Bronchial epithelial cell (primary cell): ENCODE data around the gene SLC46A2. TPM values are rescaled to one million over a fixed set of nuclear protein-coding genes. Genes with fewer than 3 reads are reported as not detected.

Source experiments
- DNase-seq: peaks from one replicate; pipeline ENCODE4 v3.0.0-alpha.2; 2010; ENCODE audit warnings: low read depth
- FAIRE-seq: peaks from 2 replicates; lab custom pipeline; 2011; peaks lifted over from hg19 to GRCh38; lab: Jason Lieb, UNC
- H3K27me3 ChIP-seq: 2 replicates; pipeline ENCODE4 v1.5.1; 2011; ENCODE audit warnings: low read length; ENCODE audit not compliant: control insufficient read depth, insufficient read depth
- H3K36me3 ChIP-seq: 2 replicates; pipeline ENCODE4 v1.5.1; 2011; ENCODE audit warnings: low read length; ENCODE audit not compliant: control insufficient read depth, insufficient read depth
- H3K4me3 ChIP-seq: 2 replicates; pipeline ENCODE4 v1.5.1; 2011; ENCODE audit warnings: mild to moderate bottlenecking, low read depth, low read length, control low read depth
- total RNA-seq: library from RNA; depleted of rRNA; stranded (reverse); fragments of >200 nt; gene quantifications from 2 replicates; pipeline ENCODE4 v1.2.1, GENCODE V29; 2014
- TF ChIP-seq, protein P1 (sequence below): IDR thresholded peaks from 2 replicates; pipeline ENCODE4 v1.5.1; 2011; ENCODE audit warnings: mild to moderate bottlenecking, moderate library complexity, low read length, control low read depth, inconsistent platforms; ENCODE audit not compliant: insufficient read depth, severe bottlenecking

Gene SLC46A2
- total RNA-seq, 1 donor from 2014 or later: not detected

DNA sequence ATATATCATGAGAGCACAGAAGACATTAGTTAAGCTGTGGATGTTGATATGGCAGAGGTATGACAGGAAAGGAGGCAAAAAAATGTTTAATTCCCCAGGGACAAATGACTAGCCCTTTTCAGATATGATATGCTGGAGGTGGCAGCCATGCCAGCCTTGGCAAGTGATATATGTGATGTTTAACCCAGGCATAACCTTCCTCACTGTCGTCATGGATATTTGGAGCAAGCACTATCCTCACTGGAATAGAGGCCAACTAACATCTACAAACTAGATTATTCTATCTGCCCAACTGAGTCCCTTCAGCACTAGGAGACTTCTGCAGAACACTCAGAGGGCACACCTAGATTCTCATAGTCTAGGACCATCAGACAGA, 27.3 kb upstream of the SLC46A2 start:
- FAIRE-seq (no peak), DNase-seq (no peak)
- TF ChIP-seq, protein P1, sequence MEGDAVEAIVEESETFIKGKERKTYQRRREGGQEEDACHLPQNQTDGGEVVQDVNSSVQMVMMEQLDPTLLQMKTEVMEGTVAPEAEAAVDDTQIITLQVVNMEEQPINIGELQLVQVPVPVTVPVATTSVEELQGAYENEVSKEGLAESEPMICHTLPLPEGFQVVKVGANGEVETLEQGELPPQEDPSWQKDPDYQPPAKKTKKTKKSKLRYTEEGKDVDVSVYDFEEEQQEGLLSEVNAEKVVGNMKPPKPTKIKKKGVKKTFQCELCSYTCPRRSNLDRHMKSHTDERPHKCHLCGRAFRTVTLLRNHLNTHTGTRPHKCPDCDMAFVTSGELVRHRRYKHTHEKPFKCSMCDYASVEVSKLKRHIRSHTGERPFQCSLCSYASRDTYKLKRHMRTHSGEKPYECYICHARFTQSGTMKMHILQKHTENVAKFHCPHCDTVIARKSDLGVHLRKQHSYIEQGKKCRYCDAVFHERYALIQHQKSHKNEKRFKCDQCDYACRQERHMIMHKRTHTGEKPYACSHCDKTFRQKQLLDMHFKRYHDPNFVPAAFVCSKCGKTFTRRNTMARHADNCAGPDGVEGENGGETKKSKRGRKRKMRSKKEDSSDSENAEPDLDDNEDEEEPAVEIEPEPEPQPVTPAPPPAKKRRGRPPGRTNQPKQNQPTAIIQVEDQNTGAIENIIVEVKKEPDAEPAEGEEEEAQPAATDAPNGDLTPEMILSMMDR: no peak
- no peak overlapping the region for H3K4me3 ChIP-seq
- no peaks in the 10 kb centered on the region for H3K36me3 ChIP-seq
- H3K27me3 ChIP-seq: no peaks in the 10 kb centered on the region

DNA sequence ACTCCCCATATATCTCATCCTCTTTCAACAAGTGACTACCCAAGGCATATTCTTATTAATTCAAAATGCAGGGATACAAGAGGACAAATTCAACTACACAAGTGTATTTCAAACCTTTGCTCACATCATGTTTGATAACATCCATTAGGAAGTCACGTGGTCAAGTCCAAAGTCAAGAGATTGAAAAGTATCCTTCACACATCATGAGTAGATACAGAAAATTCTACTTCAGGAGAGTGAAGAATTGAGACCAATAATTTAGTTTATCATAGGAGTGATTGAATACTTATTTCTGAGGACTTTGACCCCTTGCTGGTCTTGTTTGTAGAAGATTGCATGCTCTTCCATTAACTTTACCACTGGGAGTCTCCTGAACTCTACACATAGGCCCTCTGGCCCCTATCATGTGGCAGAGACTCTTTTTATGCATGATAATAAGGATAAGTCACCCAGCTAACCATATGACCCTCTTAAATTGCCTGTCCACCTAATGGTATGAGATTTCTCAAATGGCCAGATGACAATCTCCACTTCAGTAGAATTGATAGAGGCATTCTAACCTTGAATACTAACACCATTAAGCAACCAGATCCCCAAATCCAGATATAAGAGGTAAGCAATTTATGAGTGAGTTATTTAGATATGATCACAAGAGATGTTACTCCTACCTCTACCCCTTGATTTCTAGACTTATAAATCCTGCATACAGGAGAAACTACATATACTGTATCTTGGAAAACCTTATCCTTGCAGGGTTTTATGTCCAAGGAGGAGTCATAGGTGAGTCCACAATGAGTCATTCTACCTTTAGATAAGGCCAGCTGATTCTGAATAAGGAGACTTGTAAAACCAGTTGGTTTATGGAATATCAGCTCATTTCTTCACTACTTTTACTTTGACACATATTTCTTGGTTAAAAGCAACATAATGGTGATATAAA, 26.6 kb upstream of the SLC46A2 start:
- Histone ChIP-seq H3K36me3 (no peaks in the 10 kb centered on the region), H3K27me3 (no peaks in the 10 kb centered on the region), H3K4me3 (no peak overlapping the region)
- DNase-seq (peak; percentile 94), FAIRE-seq (no peak)
- TF ChIP-seq, protein P1: no peak

DNA sequence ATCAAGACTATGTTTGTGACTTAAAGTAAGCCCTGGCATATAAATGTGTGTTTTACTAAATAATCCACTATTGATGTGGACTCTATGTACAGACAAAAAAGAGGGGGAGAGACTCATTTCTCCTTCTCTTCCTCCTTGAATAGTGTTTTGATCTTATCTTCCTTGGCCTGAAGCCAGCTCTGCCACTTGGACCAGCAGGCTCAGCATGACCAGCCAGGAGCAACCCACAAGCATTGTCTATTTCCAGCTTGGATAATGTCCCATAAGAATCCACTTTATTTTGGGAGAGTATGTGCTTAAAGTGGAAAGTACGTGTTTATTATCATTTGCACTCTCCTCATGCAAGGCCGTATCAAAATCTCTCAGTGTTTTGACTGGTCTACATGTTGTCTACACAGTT, 23.8 kb upstream of the SLC46A2 start:
- DNase-seq (no peak), FAIRE-seq (no peak)
- TF ChIP-seq, protein P1: no peak
- Histone ChIP-seq H3K4me3 (no peak overlapping the region), H3K36me3 (no peaks in the 10 kb centered on the region), H3K27me3 (no peaks in the 10 kb centered on the region)

DNA sequence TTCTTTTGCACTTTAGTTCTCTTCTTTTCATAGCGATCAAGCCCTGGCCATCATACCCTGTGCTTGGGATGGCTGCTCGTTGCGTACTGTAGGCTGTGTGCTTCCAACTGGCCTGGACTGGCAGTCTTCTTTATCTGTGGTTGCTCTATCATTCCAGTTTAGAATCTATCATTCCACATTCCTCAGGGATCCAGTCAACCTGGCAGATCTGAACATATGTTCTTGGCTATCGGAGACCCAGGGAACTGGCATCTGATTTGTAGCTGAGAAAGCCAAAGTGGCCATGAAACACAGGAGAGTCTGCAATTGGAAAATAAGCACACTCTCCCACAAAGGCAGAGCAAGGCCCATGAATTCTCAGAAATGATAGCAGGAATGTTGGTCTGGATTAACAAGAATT, 22.6 kb upstream of the SLC46A2 start:
- Histone ChIP-seq H3K4me3 (no peak overlapping the region), H3K27me3 (no peaks in the 10 kb centered on the region), H3K36me3 (no peaks in the 10 kb centered on the region)
- DNase-seq (no peak), FAIRE-seq (no peak)
- TF ChIP-seq, protein P1: no peak

DNA sequence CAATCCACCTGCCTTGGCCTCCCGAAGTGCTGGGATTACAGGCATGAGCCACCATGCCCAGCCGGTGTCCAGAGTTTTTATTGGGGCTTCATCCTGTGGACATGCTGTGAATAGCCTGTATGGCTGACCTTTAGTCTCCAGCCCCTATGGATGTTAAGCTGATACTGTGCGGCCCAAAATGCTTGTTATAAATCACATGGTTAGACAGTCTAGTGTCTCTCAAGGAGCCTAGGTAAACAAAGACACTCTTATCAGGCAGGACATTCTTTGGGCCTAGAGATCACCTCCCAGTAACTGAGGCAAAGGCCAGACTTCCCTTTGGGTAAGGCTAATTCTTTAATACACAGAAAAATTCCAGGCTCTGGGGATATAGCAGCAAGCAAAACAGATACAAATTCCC, 22.0 kb upstream of the SLC46A2 start:
- TF ChIP-seq, protein P1: no peak

DNA sequence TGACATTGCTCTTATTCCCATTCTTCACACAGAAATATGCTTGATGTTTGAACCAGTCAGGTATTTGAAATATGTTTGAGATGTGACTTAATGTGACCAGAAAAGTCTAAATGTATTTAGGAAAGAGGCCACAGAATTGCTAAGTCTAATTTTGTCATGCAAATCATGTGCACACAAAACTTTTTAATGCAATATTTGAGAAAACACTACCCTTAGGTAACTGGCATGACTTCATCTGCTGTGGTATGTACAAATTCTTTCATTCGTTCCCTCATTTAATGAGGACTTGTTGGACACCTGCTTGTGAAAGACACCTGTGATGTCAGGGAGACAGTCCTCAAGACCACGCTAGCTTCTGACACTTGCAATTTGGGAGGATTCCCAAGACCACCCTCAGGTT, 21.1 kb upstream of the SLC46A2 start:
- FAIRE-seq: no peak
- no peaks in the 10 kb centered on the region for H3K27me3 ChIP-seq
- DNase-seq: no peak
- TF ChIP-seq, protein P1: no peak
- H3K4me3 ChIP-seq: no peak overlapping the region
- H3K36me3 ChIP-seq: no peaks in the 10 kb centered on the region

More for the DNA sequence above, 22.0 kb upstream of the SLC46A2 start:
- FAIRE-seq (no peak), DNase-seq (no peak)
- Histone ChIP-seq H3K27me3 (no peaks in the 10 kb centered on the region), H3K36me3 (no peaks in the 10 kb centered on the region), H3K4me3 (no peak overlapping the region)
